ENCODE data around the gene DGKG.

- TF ChIP-seq POLR2AphosphoS5 (IDR thresholded peaks at IDR 0.05; ENCODE audit: low read depth, low read length) = no peak
- TF ChIP-seq POLR2A (IDR thresholded peaks at IDR 0.05; ENCODE audit: low read depth, low read length) = no peak
Observed at GRCh38 chr3:186367631-186368030, 5.6 kb upstream of the DGKG start.
